Activated CD8-positive, alpha-beta memory T cell treated with anti-CD3 and anti-CD28 coated beads, Interleukin-2, amount 50 U/mL, for 1 hour (primary cell): Measurements from ENCODE around the gene GAST.
"Not testable (repeated sequence)": the region's sequence is repeated elsewhere in the genome, so short reads cannot be mapped to it uniquely, and the experiment has no call there.

Experiments used
- DNase-seq: peaks from one replicate; pipeline ENCODE4 v3.0.0-alpha.2; 2020; ENCODE audit errors: extremely low read depth

GAST gene

GRCh38 chr17:41711669-41712400 is at the start of gene GAST:
Gene GAST, plus strand, starts transcription at chr17:41712331. Its CDS starts 3,106 bp downstream, at chr17:41715437.
- DNase-seq = no peak

GRCh38 chr17:41663451-41664171 is 48.5 kb upstream of the GAST start:
- DNase-seq = no peak

- DNase-seq = no peak
Measured at GRCh38 chr17:41664172-41664457, 48.0 kb upstream of the GAST start.

- DNase-seq = no peak
Measured at GRCh38 chr17:41664587-41665565, 47.3 kb upstream of the GAST start.

- peak; percentile 55 for DNase-seq
Measured at GRCh38 chr17:41665566-41666236, 46.4 kb upstream of the GAST start.

GRCh38 chr17:41666237-41666641 is 45.9 kb upstream of the GAST start:
- no peak for DNase-seq

- DNase-seq = peak; percentile 53
Measured at GRCh38 chr17:41666708-41667279, 45.3 kb upstream of the GAST start.

- DNase-seq = no peak
Measured at GRCh38 chr17:41667280-41668041, 44.7 kb upstream of the GAST start.

- no peak for DNase-seq
Measured at GRCh38 chr17:41672153-41672552, 40.0 kb upstream of the GAST start.

- DNase-seq = not testable (repeated sequence)
Measured at GRCh38 chr17:41675157-41676057, 36.7 kb upstream of the GAST start.

- DNase-seq = no peak
Measured at GRCh38 chr17:41676058-41676419, 36.1 kb upstream of the GAST start.

GRCh38 chr17:41678411-41678906 is 33.7 kb upstream of the GAST start:
- DNase-seq = no peak

- DNase-seq = no peak
Measured at GRCh38 chr17:41678907-41679739, 33.0 kb upstream of the GAST start.

- DNase-seq = no peak
Measured at GRCh38 chr17:41679740-41680425, 32.2 kb upstream of the GAST start.

- DNase-seq = no peak
Measured at GRCh38 chr17:41680426-41681040, 31.6 kb upstream of the GAST start.

- no peak for DNase-seq
Measured at GRCh38 chr17:41681776-41682175, 30.4 kb upstream of the GAST start.

- DNase-seq = no peak
Measured at GRCh38 chr17:41682631-41683030, 29.5 kb upstream of the GAST start.
